ENCODE measurements around the gene COL8A1. TPM values are rescaled to one million over a fixed set of nuclear protein-coding genes. Genes with fewer than 3 reads are reported as not detected.

COL8A1 gene
- polyA plus RNA-seq, 3 donors, result not detected

DNA sequence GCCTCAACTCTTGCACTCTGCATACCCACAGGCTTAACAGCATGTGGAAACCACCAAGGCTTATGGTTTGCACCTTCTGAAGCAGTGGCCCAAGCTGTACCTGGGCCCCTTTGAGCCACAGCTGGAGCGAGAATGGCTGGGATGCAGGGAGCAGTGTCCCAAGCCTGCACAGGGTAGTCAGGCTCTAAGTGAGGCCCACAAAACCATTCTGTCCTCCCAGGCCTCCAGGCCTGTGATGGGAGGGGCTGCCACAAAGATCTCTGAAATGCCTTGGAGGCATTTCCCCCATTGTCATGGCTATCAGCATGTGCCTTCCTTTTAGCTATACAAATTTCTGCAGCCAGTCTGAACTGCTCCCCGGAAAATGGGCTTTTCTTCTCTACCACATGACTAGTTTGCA is 166.8 kb downstream of the COL8A1 start:
- no peak overlapping the region for H3K27ac Mint-ChIP-seq
- TF ChIP-seq, protein P1, sequence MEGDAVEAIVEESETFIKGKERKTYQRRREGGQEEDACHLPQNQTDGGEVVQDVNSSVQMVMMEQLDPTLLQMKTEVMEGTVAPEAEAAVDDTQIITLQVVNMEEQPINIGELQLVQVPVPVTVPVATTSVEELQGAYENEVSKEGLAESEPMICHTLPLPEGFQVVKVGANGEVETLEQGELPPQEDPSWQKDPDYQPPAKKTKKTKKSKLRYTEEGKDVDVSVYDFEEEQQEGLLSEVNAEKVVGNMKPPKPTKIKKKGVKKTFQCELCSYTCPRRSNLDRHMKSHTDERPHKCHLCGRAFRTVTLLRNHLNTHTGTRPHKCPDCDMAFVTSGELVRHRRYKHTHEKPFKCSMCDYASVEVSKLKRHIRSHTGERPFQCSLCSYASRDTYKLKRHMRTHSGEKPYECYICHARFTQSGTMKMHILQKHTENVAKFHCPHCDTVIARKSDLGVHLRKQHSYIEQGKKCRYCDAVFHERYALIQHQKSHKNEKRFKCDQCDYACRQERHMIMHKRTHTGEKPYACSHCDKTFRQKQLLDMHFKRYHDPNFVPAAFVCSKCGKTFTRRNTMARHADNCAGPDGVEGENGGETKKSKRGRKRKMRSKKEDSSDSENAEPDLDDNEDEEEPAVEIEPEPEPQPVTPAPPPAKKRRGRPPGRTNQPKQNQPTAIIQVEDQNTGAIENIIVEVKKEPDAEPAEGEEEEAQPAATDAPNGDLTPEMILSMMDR (IDR thresholded peaks at IDR 0.05), result no peak
- Histone ChIP-seq H3K4me2 (replicated peaks; ENCODE audit: extremely low read depth, low read length, poor library complexity, severe bottlenecking) (no peak overlapping the region), H3K9me3 (replicated peaks in 1 of 2; ENCODE audit: control insufficient read depth in 1 of 2, insufficient read depth in 1 of 2, low read length in 2 of 2) (peaks cover 10 to 15% of the 10 kb centered on the region in 2 donors), H3K79me2 (ENCODE audit: insufficient read depth, low read length) (no peaks in the 10 kb centered on the region), H2AFZ (ENCODE audit: insufficient read depth, low read depth, low read length, poor library complexity, severe bottlenecking) (no peak overlapping the region), H3K4me1 (ENCODE audit: control insufficient read depth in 1 of 2, insufficient read depth in 2 of 2, low read length in 2 of 2) (no peaks in the 10 kb centered on the region), H3K27me3 (ENCODE audit: control insufficient read depth in 2 of 2, insufficient read depth in 2 of 2, low read length in 2 of 2) (no peaks in the 10 kb centered on the region), H3K27ac (ENCODE audit: low read depth in 1 of 2, low read length in 2 of 2) (no peak overlapping the region), H3K36me3 (replicated peaks in 1 of 2; ENCODE audit: control insufficient read depth in 1 of 2, insufficient read depth in 2 of 2, low read length in 2 of 2) (no peaks in the 10 kb centered on the region), H3K9ac (ENCODE audit: insufficient read depth, low read length, poor library complexity, severe bottlenecking) (no peak overlapping the region), H3K4me3 (replicated peaks in 1 of 3; ENCODE audit: low read depth in 2 of 3, low read length in 3 of 3) (no peak overlapping the region), H4K20me1 (ENCODE audit: insufficient read depth, low read length) (no peaks in the 10 kb centered on the region)
- WGBS (ENCODE audit: insufficient coverage), result 89% methylated on average over 1 of the region's 2 CpGs
- no peak overlapping the region for H3K4me3 Mint-ChIP-seq
- intact Hi-C loops (cut with micrococcal nuclease), result loop anchor here in 1 of 2 donors (5.0 kb wide), 1 partner anchor 1233 kb away; no protein-coding TSS in a partner anchor
- H3K9me3 Mint-ChIP-seq, result peaks cover 8 to 22% (median 17%) of the 10 kb centered on the region in 7 donors
- no peak for DNase-seq
- H3K36me3 Mint-ChIP-seq, result no peaks in the 10 kb centered on the region
- peaks cover 1% of the 10 kb centered on the region for H3K4me1 Mint-ChIP-seq
- peaks cover 0 to 3% (median 0%) of the 10 kb centered on the region in 3 donors for H3K27me3 Mint-ChIP-seq (ENCODE audit: low read depth in 3 of 3)

- WGBS (ENCODE audit: insufficient coverage), result 53% methylated on average over 3 of the region's 4 CpGs
- H3K36me3 ChIP-seq (replicated peaks in 1 of 2; ENCODE audit: control insufficient read depth in 1 of 2, insufficient read depth in 2 of 2, low read length in 2 of 2), result no peaks in the 10 kb centered on the region
- peak overlapping the region; percentile 10 for H2AFZ ChIP-seq (ENCODE audit: insufficient read depth, low read depth, low read length, poor library complexity, severe bottlenecking)
- Mint-ChIP-seq H3K9me3 (peaks cover 8 to 20% (median 17%) of the 10 kb centered on the region in 7 donors), H3K36me3 (no peaks in the 10 kb centered on the region), H3K4me1 (peaks cover 1% of the 10 kb centered on the region), H3K27ac (no peak overlapping the region), H3K27me3 (ENCODE audit: low read depth in 3 of 3) (peaks cover 0 to 3% (median 1%) of the 10 kb centered on the region in 3 donors), H3K4me3 (no peak overlapping the region)
- no peaks in the 10 kb centered on the region for H3K4me1 ChIP-seq (ENCODE audit: control insufficient read depth in 1 of 2, insufficient read depth in 2 of 2, low read length in 2 of 2)
- peaks cover 10 to 15% of the 10 kb centered on the region in 2 donors for H3K9me3 ChIP-seq (replicated peaks in 1 of 2; ENCODE audit: control insufficient read depth in 1 of 2, insufficient read depth in 1 of 2, low read length in 2 of 2)
- H3K9ac ChIP-seq (ENCODE audit: insufficient read depth, low read length, poor library complexity, severe bottlenecking), result no peak overlapping the region
- DNase-seq, result peak; percentile 24 to 60 (median 45)
- TF ChIP-seq, protein P1 (IDR thresholded peaks at IDR 0.05), result peak; percentile 83
- H3K79me2 ChIP-seq (ENCODE audit: insufficient read depth, low read length), result no peaks in the 10 kb centered on the region
- no peaks in the 10 kb centered on the region for H4K20me1 ChIP-seq (ENCODE audit: insufficient read depth, low read length)
- H3K4me2 ChIP-seq (replicated peaks; ENCODE audit: extremely low read depth, low read length, poor library complexity, severe bottlenecking), result no peak overlapping the region
- intact Hi-C loops (cut with micrococcal nuclease), result loop anchor here in 1 of 2 donors (5.0 kb wide), 1 partner anchor 1236 kb away; no protein-coding TSS in a partner anchor
- no peak overlapping the region for H3K4me3 ChIP-seq (replicated peaks in 1 of 3; ENCODE audit: low read depth in 2 of 3, low read length in 3 of 3)
- no peak overlapping the region for H3K27ac ChIP-seq (ENCODE audit: low read depth in 1 of 2, low read length in 2 of 2)
- no peaks in the 10 kb centered on the region for H3K27me3 ChIP-seq (ENCODE audit: control insufficient read depth in 2 of 2, insufficient read depth in 2 of 2, low read length in 2 of 2)
Observed at GRCh38 chr3:99808163-99808794, 169.9 kb downstream of the COL8A1 start.
